Activated naive CD8-positive, alpha-beta T cell (primary cell): Measurements from ENCODE around the gene OSMR.

Experiments used
- H3K27ac Mint-ChIP-seq: one replicate; pipeline ENCODE4 v1.8.0; 2021; ENCODE audit warnings: mixed read lengths
- H3K27me3 Mint-ChIP-seq: one replicate; pipeline ENCODE4 v1.8.0; 2021; ENCODE audit warnings: mixed read lengths
- H3K36me3 Mint-ChIP-seq: one replicate; pipeline ENCODE4 v1.8.0; 2021; ENCODE audit warnings: mixed read lengths
- H3K4me1 Mint-ChIP-seq: one replicate; pipeline ENCODE4 v1.8.0; 2021; ENCODE audit warnings: low read depth, mixed read lengths
- H3K4me3 Mint-ChIP-seq: one replicate; pipeline ENCODE4 v1.8.0; 2021; ENCODE audit warnings: mild to moderate bottlenecking, mixed read lengths
- H3K9me3 Mint-ChIP-seq: one replicate; pipeline ENCODE4 v1.8.0; 2021; ENCODE audit warnings: low read depth, mixed read lengths

Gene OSMR

GRCh38 chr5:38916802-38917201 is 71.0 kb downstream of the OSMR start:
- Mint-ChIP-seq H3K27me3 (peaks cover 4% of the 10 kb centered on the region), H3K9me3 (no peaks in the 10 kb centered on the region), H3K4me1 (no peaks in the 10 kb centered on the region)

DNA sequence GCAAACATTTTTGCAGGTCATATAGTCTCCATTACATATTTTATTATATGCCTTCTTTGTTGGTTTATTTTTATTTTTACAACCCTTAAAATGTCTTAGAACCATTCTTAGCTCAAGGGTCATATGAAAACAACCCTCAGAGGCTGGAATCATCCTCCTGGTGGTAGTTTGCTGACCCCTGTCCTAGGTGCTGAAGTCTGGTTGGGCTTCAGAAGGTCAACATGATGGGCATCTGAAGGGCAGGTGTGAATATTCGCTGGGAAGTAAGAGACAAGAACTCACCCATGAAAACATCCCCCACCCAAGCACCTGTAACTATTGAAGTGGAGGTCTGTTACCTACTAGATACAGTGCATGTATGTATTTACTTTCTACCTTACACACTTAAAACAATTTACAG is 75.4 kb downstream of the OSMR start:
- H3K36me3 Mint-ChIP-seq, result no peaks in the 10 kb centered on the region

More at GRCh38 chr5:38916802-38917201, 71.0 kb downstream of the OSMR start:
- no peak overlapping the region for H3K4me3 Mint-ChIP-seq
- no peak overlapping the region for H3K27ac Mint-ChIP-seq
- H3K36me3 Mint-ChIP-seq, result no peaks in the 10 kb centered on the region

DNA sequence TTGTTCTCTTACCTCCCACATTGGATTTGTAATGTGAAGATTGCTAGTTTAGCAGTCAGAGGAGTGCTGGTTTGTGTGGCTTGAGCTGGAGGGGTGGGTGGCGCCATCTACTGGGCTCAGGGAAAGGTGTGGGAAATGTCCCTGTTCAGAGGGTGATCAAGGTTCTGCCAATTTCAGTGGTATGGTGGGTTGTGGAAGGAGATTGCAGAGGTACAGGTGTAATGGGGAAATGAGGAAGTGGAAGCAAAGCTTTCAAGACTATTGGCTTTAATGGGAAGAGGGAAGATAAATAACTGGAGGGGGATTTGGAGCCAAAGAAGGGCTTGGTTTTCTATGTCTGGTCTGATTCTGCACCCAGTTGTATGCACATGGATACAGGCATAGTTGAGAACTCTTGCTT is 76.4 kb downstream of the OSMR start:
- Mint-ChIP-seq H3K27ac (no peak overlapping the region), H3K4me1 (no peaks in the 10 kb centered on the region), H3K36me3 (no peaks in the 10 kb centered on the region), H3K4me3 (no peak overlapping the region), H3K9me3 (no peaks in the 10 kb centered on the region), H3K27me3 (peaks cover 30% of the 10 kb centered on the region)

More for the DNA sequence above, 75.4 kb downstream of the OSMR start:
- Mint-ChIP-seq H3K27ac (no peak overlapping the region), H3K27me3 (peaks cover 23% of the 10 kb centered on the region), H3K4me3 (no peak overlapping the region), H3K4me1 (no peaks in the 10 kb centered on the region), H3K9me3 (no peaks in the 10 kb centered on the region)

- H3K27ac Mint-ChIP-seq, result no peak overlapping the region
- peaks cover 35% of the 10 kb centered on the region for H3K27me3 Mint-ChIP-seq
- H3K4me3 Mint-ChIP-seq, result no peak overlapping the region
- H3K9me3 Mint-ChIP-seq, result no peaks in the 10 kb centered on the region
- H3K4me1 Mint-ChIP-seq, result no peaks in the 10 kb centered on the region
- H3K36me3 Mint-ChIP-seq, result no peaks in the 10 kb centered on the region
Measured at GRCh38 chr5:38923661-38924451, 78.0 kb downstream of the OSMR start.

DNA sequence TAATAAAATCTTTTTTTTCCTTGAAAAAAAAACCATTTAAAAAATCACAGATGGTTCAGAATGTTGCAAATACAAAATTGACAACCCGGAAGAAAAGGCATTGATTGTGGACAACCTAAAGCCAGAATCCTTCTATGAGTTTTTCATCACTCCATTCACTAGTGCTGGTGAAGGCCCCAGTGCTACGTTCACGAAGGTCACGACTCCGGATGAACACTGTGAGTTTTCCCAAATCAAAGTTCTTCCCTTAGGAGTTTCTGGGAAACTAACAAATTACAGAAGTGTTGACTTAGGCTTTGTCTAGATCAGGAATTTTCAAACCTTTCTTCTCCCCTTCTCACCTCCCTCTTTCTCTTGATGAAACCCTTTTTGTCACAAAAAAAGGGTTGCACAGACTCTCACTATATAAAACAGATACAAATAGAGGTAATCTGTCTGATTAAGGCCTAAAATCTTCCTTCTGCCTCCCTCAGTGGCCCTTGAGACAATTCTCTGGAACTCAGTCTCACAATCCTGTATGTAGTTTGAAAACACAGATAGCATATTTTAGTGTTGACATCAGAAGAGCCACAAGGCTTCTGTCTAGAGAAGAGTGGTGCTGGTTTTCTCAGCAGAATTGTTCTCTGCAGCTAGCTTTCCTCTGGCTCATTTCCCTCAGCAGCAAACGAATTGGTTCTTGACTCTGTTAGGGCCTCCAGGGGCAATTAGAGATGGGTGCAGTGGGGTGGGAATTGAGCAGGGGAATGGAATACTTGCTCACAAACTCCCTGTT is 79.5 kb downstream of the OSMR start:
- H3K4me1 Mint-ChIP-seq, result no peaks in the 10 kb centered on the region

GRCh38 chr5:38926121-38926520 is 80.3 kb downstream of the OSMR start:
- no peak overlapping the region for H3K27ac Mint-ChIP-seq
- H3K4me1 Mint-ChIP-seq, result no peaks in the 10 kb centered on the region
- peaks cover 34% of the 10 kb centered on the region for H3K27me3 Mint-ChIP-seq
- no peaks in the 10 kb centered on the region for H3K36me3 Mint-ChIP-seq
- H3K4me3 Mint-ChIP-seq, result no peak overlapping the region
- no peaks in the 10 kb centered on the region for H3K9me3 Mint-ChIP-seq

More for the DNA sequence above, 79.5 kb downstream of the OSMR start:
- no peaks in the 10 kb centered on the region for H3K36me3 Mint-ChIP-seq
- no peak overlapping the region for H3K4me3 Mint-ChIP-seq
- H3K9me3 Mint-ChIP-seq, result no peaks in the 10 kb centered on the region
- peaks cover 34% of the 10 kb centered on the region for H3K27me3 Mint-ChIP-seq
- no peak overlapping the region for H3K27ac Mint-ChIP-seq

- H3K27me3 Mint-ChIP-seq, result peaks cover 31% of the 10 kb centered on the region
- no peaks in the 10 kb centered on the region for H3K36me3 Mint-ChIP-seq
- no peaks in the 10 kb centered on the region for H3K9me3 Mint-ChIP-seq
- no peaks in the 10 kb centered on the region for H3K4me1 Mint-ChIP-seq
- no peak overlapping the region for H3K27ac Mint-ChIP-seq
- no peak overlapping the region for H3K4me3 Mint-ChIP-seq
Measured at GRCh38 chr5:38927470-38927869, 81.7 kb downstream of the OSMR start.

DNA sequence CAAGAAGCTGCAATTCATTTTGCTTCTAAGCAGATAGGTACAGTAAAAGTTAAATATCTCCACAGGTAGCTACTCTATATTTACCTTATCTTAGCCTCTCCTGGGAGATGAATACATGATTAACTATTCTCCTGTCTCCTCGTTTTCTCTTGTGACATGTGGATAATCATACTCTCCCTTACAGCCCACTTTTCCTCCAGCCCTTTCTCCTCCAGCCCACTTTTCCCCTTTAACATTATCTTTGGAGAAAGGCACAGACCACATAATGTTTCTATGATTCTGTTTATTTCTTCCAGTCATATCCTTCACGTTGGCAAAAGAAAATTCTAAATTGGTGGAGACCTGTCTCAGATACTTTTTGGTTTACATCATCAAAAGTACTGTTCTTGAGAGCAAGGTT is 84.0 kb downstream of the OSMR start:
- no peaks in the 10 kb centered on the region for H3K4me1 Mint-ChIP-seq
- H3K27ac Mint-ChIP-seq, result no peak overlapping the region
- no peaks in the 10 kb centered on the region for H3K36me3 Mint-ChIP-seq
- no peaks in the 10 kb centered on the region for H3K9me3 Mint-ChIP-seq
- H3K4me3 Mint-ChIP-seq, result no peak overlapping the region
- peaks cover 23% of the 10 kb centered on the region for H3K27me3 Mint-ChIP-seq

GRCh38 chr5:38931731-38932130 is 85.9 kb downstream of the OSMR start:
- H3K4me3 Mint-ChIP-seq, result no peak overlapping the region
- H3K27me3 Mint-ChIP-seq, result peaks cover 11% of the 10 kb centered on the region
- no peaks in the 10 kb centered on the region for H3K9me3 Mint-ChIP-seq
- no peaks in the 10 kb centered on the region for H3K4me1 Mint-ChIP-seq
- peaks cover 6% of the 10 kb centered on the region for H3K36me3 Mint-ChIP-seq
- H3K27ac Mint-ChIP-seq, result no peak overlapping the region

- H3K9me3 Mint-ChIP-seq, result no peaks in the 10 kb centered on the region
- H3K36me3 Mint-ChIP-seq, result peaks cover 6% of the 10 kb centered on the region
- no peaks in the 10 kb centered on the region for H3K4me1 Mint-ChIP-seq
- H3K27me3 Mint-ChIP-seq, result peaks cover 5% of the 10 kb centered on the region
- no peak overlapping the region for H3K27ac Mint-ChIP-seq
- H3K4me3 Mint-ChIP-seq, result no peak overlapping the region
Measured at GRCh38 chr5:38932854-38933408, 87.1 kb downstream of the OSMR start.

GRCh38 chr5:38935437-38935836 is 89.6 kb downstream of the OSMR start:
- Mint-ChIP-seq H3K9me3 (no peaks in the 10 kb centered on the region), H3K27ac (no peak overlapping the region), H3K36me3 (peaks cover 6% of the 10 kb centered on the region), H3K27me3 (no peaks in the 10 kb centered on the region), H3K4me3 (no peak overlapping the region), H3K4me1 (no peaks in the 10 kb centered on the region)

- H3K27me3 Mint-ChIP-seq, result no peaks in the 10 kb centered on the region
- peaks cover 6% of the 10 kb centered on the region for H3K36me3 Mint-ChIP-seq
- H3K9me3 Mint-ChIP-seq, result no peaks in the 10 kb centered on the region
- H3K4me1 Mint-ChIP-seq, result no peaks in the 10 kb centered on the region
- no peak overlapping the region for H3K27ac Mint-ChIP-seq
- H3K4me3 Mint-ChIP-seq, result no peak overlapping the region
Measured at GRCh38 chr5:38936269-38936668, 90.5 kb downstream of the OSMR start.

GRCh38 chr5:38938424-38938823 is 92.6 kb downstream of the OSMR start:
- Mint-ChIP-seq H3K27me3 (no peaks in the 10 kb centered on the region), H3K4me1 (no peaks in the 10 kb centered on the region), H3K4me3 (no peak overlapping the region), H3K9me3 (no peaks in the 10 kb centered on the region), H3K27ac (no peak overlapping the region), H3K36me3 (peaks cover 9% of the 10 kb centered on the region)

DNA sequence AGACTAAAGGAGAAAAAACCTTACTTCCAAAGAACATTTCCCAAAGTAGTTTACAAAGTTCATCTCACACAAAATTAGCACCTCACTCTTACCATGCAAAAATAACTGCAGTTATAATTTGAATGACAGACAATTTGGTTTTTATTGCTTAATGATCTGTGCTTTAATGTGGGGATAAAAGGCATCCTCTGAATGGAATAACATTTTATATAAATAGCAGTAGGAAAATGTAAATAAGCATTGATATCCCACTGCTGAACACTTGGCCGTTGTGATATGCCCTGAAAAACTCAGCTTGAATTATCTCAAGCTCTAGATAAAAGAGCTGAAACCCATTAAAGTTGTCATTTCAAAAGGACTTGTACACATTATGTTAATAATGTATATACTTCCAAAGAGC is 93.2 kb downstream of the OSMR start:
- no peaks in the 10 kb centered on the region for H3K27me3 Mint-ChIP-seq
- peaks cover 9% of the 10 kb centered on the region for H3K36me3 Mint-ChIP-seq
- no peaks in the 10 kb centered on the region for H3K9me3 Mint-ChIP-seq
- H3K4me3 Mint-ChIP-seq, result no peak overlapping the region
- no peak overlapping the region for H3K27ac Mint-ChIP-seq
- H3K4me1 Mint-ChIP-seq, result no peaks in the 10 kb centered on the region

- Mint-ChIP-seq H3K9me3 (no peaks in the 10 kb centered on the region), H3K36me3 (peaks cover 9% of the 10 kb centered on the region), H3K4me1 (no peaks in the 10 kb centered on the region), H3K4me3 (no peak overlapping the region), H3K27ac (peak overlapping the region; percentile 34), H3K27me3 (no peaks in the 10 kb centered on the region)
Measured at GRCh38 chr5:38940230-38940858, 94.5 kb downstream of the OSMR start.
